Right kidney (tissue), 1 donor: Measurements from ENCODE around the gene STIP1.
"Not testable (repeated sequence)": the region's sequence is repeated elsewhere in the genome, so short reads cannot be mapped to it uniquely, and the experiment has no call there.

Source experiments
- DNase-seq: peaks from one replicate; pipeline ENCODE4 v3.0.0-alpha.2; 2016

The STIP1 gene

DNA sequence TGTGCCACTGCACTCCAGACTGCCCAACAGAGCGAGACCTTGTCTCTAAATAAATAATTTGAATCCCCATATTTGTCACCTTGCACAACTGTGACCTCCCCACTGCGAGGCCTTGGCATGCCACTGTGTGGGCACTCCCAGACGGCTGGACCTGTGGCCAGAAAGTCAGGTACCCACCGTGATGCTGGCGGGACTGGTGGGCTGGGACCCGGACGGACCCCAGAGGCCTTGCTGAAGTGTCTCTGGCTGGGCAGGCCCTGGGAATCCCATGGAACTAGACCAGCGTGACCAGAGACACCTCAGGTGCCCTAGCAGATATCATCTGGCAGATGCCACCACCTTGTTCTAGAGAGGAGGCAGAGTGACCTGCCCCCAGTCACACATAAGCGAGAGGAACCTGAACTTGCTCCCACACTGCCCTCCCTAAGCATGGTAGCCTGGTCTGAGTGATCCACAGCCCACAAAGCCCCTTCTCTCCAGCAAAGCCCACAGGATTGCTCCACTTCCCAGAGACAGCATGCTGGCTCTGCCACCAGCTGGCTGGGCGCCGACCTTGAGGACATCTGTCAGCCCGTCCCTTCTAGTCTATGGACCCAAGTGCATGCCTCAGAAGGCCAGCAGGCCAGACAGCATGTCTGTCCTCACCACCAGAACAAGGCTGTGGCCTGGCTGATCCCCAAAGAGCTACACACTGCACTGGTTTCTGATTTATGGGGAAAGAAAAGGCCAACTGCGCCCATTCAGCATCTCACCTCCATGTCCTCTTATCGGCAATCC, 29.5 kb upstream of the STIP1 start:
- DNase-seq = no peak

DNA sequence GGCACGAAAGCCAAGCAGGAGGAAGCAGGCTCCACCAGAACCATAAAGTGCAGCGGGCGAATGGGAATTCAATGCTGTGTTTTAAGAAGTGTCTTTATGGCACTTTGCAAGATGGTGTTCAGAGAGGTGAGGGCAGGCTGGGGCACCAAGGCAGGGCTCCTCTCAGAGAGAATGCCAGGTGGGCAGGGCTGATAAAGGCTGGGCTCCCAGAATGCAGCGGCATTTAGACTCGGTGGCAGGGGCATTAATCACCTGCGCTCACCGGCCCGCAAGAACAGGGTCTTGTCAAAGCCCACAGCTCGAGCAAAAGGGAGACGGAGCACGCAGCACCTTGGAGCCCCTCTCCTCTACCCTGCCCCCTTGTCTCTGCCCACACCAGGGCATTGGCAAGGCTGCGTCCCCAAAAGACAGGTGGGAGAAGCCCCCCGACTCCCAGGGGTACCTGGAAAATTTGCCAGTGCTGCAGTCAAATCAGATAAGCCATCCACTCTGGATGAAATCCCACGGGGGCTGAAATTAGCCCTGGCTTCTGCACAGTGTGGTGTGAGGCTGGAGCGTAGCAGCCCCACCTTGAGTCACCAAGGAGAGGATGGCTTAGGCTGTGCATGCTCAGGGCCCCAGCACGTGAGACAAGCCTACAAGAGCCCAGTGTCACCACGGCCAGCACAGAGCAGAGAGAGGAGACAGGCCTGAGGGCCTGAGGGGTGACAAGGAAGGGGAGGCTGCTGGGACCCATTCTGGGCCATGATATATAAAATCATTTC, 28.2 kb upstream of the STIP1 start:
- no peak for DNase-seq

DNA sequence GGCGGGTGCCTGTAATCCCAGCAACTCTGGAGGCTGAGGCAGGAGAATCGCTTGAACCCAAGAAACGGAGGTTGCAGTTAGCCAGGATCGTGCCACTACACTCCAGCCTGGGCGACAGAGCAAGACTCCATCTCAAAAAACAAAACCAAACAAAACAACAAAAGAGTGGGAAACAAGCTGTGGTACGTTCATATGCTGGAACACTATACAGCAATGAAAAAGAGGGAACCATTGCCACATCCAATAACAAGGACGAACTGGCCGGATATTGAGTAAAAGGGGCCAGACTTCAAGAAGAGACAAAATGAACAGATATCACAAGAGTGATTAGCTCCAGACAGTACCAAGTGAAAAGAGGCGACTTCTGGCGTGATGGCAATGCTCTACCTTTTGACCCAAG, 24.9 kb upstream of the STIP1 start:
- DNase-seq = no peak

DNA sequence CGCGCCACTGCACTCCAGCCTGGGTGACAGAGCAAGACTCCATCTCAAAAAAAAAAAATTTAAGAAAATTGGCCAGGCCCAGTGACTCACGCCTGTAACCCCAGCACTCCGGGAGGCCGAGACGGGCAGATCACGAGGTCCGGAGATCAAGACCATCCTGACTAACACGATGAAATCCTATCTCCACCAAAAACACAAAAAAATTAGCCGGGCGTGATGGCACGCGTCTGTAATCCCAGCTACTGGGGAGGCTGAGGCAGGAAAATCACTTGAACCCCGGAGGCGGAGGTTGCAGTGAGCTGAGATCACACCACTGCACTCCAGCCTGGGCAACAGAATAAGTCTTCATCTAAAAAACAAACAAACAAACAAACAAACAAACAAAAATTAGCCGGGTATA, 23.2 kb upstream of the STIP1 start:
- not testable (repeated sequence) for DNase-seq

DNA sequence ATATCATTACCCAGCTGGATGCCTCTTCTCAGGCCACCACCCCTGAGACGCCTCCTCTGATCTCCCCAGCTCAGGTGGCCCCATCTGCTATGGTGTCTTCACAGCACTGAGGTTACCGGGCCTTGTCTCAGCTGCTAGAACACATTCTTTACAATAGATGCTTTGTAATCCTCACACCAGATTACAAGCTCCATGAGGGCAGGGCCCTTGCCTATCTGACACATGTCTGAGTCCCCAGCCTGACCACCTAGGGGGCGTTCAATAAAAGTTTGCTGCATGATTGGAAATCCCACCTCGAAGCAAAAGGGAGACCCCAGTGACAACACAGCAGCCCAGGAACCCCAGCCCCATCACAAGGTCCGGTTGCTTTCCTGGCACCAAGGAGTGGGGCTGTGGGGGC, 22.0 kb upstream of the STIP1 start:
- no peak for DNase-seq

DNA sequence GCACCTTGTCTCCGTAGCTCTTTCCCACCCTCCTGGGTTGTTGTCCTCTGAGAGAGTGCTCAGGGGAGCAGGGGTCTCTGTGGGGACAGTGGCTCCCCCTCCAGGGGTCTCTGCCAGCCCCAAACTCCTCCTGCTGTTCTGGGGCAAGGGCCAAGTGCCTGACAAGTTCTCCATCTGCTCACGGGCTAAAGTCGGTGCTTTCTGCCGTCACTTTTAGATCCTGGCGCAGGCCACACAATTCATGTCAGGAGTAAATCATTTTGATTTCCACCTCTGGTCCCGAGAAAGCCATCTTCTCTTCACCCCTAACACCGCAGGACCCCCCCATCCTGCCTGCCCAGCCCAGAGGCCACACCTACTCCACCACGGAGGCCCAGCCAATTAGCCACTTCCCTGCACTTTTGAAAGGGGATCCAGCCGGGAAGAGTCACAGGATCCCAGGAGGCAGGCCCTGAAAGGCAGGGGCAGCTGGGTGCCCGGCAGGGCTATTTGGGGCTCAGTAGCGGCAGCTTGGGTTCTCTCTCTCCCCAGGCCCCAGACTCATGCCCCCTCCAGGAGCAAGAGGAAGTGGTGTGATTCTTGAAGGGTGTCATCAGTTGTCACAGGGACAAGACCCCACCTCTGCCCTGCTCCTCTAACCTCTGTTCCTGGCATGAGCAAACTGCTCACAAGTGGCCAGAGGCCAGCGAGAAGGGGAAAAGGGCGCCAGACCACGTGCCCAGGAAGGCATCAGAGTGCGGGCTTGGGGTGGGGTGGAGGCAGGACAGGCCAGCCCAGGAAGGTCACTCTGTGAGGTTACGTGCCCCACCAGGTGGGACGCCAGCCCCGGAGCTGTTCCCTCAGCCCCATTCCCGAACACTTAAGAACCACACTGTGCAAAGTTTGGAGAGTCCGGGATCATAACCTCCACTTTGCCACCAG, 21.3 kb upstream of the STIP1 start:
- DNase-seq = no peak

DNA sequence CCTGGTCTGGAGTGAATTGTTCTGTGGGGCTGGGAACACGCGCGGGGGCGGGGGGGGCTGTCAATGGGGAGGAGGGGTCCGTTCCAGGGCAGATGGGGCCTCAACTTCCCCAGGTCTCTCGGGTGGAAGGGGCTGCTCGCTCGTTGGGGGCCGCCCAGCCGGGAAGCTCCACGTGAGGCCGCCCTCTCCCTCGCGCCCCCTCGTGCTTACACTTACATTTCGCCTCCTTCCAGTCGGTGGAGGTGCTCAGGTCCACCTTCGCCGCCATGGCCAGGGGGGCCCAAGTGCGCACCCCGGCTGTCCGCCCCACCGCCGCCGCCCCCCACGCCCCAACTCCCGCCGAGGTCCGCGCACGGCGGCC, 20.5 kb upstream of the STIP1 start:
- DNase-seq = no peak

DNA sequence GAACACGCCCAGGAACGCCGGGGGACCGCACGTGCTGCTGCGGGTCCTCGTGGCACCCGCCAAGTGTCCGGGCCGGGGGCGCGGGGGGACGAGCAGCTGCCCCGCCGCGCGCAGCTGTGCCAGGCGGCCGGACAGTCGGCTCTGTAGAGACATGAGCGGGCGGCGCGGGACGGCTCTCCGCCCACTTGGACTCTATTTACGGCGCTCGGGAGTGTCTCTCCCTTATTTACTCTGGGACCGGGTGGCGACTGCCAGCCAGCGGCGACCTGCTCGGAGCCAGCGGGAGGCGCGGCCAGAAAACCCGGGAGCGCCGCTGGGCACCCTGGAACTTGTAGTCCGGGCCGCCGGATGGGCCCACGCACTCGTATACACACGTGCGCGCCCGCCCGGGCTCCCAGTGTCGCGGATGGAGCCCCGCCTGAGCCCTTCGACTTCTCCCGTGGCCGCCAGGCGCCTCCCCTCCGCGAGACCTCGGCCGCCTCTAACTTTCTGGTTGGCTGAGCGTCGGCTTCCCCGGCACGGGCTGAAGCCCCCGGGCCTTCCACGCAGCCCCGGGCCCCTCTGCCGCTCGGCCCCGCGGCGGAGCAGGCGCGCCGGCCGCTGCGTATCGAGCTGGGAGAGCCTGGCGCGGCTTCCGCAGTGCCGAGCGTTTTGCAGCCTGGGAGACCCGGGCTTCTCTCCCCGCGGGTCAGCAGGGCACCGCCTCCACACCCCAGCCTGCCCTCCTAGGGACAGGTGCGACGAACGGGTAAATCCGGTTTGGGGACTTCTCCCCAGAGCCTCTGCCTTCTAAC, 19.9 kb upstream of the STIP1 start, which contains the start of gene MACROD1:
Gene MACROD1 (minus strand): TSS at position 272 of the 794 bp plus-strand sequence. CDS start 119 bp downstream, at position 153.
- peak; percentile 88 for DNase-seq

DNA sequence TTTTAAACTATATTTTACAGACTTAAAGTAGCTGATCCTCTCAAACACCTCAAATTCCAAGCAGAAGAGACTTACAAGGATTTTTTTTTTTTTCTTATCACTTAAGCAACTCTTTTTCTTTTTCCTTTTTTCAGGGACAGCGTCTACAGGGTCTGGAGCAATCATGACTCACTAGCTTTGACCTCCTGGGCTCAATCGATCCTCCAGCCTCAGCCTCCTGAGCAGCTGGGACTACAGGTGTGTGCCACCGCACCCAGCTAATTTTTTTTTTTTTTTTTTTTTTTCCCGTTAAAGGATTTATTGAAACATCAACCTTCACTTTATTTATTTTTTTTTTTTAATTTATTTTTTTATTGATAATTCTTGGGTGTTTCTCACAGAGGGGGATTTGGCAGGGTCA, 15.6 kb upstream of the STIP1 start:
- no peak for DNase-seq

DNA sequence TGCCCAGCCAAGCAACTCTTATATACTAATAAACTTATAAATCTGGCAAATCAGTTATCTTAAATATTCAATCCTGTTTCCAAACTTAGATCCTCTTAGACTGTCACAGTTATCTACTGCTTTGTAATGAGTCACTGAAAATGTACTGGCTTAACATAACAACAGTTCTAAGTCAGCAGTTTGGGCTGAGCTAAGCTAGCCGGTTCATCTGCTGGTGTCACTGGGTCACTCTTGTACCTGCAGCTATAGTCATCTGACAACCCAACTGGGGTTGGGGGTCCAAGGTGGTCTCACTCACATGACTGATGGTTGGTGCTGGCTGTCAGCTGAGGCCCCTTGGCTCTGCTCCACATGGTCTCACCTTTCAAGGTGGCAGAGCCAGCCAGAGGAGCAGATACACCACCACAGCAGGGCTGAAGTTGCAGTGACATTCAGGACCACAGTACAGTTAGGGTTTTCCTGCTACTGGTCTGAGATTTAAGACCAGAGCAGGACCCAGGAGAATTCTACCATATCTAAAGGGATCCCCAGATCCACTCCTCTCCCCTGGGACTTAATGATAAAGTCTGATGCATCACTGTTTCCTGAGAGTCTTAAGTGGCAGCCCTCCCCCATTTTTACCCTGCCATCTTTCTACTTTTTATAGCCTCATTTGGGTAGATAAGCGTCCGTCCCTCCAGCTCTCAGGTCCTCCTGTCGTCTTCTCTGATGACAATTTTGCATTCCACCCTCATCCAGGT, 12.2 kb upstream of the STIP1 start:
- DNase-seq = no peak

DNA sequence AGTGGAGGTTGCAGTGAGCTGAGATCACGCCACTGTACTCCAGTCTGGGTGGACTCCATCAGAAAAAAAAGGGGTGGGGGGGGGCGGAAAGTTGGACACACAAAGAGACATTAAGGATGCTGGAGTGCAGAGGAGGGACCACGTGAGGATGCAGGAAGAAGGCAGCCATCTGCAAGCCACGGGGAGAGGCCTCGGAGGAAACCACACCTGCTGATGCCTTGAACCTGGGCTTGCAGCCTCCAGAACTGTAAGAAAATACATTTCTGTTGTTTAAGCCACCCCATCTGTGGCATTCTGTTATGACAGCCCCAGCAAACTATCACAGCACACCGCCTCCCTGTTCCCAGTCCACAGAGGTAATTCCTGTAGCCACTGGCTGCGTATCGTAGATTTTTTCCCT, 9.2 kb upstream of the STIP1 start:
- no peak for DNase-seq

DNA sequence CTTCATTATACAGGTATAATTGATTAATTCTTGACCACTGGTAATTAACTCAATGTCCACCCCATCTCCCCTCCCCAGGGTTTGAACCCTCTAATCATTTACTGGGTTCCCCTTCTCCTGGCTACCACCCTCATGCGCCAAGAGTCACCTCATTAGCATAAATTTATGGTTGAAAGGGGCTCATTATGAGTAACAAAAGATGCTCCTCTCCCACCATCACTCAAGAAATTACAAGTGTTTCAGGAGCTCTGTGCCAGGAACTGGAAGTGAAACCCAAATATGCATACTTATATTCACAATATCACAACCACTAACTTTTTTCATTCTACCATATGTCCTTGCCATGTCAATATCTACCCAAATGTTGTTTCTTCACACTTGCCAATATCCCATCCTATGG, 7.8 kb upstream of the STIP1 start:
- DNase-seq = no peak

DNA sequence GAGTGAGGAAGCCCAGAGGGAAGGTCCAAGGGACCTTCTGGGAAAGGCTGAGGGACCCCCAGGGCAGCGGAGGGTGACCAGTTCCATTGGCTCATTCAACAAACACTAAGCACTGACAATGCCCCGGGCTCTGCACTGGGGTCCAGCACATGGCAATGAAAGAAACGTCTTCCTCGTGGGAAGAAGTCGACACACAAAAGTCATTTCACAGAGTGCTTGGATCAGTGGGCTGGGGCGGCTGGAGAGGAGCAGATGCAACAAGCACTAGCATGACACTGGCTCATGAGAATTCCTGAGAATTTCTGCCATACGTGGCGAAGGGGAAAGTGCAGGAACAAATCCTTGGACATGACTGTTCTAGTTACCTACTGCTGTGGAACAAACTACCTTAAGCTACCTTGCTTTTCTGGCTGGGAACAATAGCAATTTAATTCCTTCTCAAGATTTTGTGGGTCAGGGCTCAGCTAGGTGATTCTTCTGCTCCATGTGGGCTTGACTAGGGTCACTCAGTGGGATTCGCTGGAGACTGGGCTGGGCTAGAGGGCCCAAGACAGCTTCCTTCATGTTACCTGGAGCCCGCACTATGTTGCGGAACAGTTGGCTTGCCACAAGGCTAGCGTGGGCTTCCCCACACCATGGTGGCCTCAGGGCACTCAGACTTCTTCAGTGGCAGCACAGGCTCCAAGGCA, 6.9 kb upstream of the STIP1 start:
- DNase-seq = no peak

DNA sequence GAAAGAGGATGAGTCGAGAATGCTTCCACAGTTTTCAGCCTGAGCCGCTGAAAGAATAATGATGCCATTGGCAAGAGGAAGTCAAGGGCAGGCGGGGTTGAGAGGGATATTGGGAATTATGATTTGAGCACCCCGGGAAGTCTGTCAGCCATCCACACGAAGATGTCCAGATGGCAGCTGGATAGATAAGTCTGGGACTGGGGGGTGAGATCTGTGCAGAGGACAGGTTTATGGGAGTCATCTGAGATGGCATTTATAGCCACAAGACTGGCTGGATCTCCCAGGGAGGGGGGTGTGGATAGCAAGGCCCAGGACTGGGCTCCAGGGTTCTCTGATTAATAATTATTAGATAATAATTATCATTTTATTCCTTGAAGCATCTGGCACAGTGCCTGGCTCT, 5.1 kb upstream of the STIP1 start:
- no peak for DNase-seq

DNA sequence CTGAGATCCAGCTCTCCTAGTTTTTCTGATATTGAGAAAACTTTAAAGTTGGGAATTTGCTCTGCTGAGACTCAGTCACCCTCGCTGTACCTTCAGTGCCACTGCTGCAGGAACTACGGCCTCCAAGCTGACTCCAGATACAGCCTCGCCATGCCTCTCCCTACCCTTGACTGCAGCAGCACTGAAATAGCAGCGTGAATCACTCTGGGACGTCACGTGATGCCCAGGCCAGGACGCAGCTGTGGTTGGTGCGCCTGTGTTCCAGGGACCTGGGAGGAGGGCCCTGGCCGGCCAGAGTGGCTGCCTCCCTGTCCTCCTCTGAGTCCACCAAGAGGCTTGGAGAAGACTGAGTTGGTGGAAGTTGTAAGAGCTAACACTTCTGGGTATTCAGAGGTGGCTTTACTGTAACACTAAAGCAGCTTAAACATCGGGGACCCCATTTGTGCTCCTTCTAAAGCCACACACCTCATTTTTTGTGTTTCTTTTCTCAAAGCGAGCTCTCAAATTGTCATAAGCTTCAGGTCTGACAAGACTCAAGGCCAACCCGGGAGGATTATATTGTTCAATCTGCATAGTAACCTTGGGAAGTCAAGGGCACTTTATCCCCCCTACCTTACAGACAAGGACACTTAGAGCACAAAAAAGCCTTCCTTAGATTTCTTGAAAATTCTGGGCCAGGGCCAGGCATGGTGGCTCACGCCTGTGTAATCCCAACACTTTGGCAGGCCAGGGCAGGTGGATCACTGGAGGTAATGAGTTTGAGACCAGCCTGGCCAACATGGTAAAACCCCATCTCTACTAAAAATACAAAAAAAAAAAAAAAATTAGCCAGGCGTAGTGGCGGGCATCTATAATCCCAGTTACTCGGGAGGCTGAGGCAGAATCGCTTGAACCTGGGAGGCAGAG, 4.2 kb upstream of the STIP1 start:
- DNase-seq = peak; percentile 54

DNA sequence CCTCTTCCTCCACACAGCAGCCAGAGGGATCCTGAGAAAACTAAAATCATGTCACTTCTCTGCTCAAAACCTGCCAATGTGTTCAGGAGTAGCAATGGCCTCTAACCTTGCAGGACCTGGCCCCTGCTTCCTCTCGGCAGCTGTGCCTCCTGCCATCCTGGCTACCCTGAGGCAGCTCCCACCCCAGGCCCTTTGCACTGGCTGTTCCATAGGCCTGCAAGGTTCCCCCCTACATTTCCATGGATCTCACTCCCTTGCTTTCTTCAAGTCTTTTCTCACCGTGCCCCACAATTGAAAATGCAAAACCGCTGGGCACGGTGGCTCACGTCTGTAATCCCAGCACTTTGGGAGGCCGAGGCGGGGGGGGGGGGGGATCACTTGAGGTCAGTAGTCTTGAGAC, 2.1 kb upstream of the STIP1 start:
- DNase-seq = no peak

DNA sequence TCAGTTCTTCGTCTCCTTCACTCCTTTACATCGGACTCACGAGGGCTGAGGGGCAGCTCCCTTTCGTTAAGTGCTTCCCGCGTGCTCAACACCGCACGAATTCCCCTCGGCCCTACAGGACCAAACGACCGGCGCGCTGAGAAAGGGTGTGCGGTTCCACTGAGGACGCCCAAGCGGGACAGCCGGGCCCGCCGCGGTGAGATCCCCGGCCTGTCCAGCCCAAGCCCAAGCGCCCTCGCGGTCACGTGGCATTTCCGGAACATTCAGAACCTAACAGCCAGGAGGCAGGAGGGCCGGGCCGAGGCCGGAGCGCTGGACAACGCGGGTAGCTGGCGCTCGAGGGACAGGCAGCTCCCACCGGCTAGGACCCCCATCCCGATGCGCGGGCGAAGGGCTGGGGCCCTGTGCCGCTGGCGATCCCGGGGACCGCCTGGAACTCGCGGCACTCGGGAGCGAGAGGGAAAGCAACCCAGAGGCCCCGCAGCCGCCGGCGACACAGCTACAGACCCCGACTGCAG, 737 bp upstream of the STIP1 start:
- peak; percentile 99 for DNase-seq

DNA sequence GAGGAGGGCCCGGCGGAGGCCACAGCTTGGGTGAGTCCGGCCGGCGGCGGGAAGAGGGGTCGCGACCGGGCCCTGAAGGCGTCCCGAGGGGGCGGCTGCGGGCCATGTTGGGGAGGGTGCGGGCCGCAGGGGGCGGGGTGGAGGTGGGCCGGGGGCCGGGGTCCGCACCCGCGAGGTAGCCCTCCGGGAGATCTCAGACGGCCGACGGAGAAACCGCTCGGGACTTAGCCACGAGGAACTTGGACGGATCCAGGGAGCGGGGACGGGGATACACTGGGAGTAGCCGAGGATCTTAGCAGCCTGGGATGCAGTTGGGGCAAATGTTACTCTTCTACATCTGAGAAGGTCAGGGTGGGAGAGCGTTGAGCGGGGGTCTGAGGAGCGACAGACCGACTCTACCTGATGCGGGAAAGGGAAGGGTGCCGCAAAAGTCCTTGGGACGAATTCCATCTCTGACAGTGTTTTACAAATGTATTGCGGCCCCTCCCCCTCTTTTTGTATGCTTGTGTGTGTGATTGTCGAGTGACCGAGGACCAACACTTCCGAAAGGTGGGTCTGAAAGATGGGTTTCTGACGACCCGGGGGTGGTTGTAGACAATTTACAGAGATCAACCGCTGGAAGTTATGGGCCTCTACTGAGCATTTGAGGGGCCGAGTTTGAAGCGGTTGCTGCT, 658 bp downstream of the STIP1 start:
- peak; percentile 50 for DNase-seq

DNA sequence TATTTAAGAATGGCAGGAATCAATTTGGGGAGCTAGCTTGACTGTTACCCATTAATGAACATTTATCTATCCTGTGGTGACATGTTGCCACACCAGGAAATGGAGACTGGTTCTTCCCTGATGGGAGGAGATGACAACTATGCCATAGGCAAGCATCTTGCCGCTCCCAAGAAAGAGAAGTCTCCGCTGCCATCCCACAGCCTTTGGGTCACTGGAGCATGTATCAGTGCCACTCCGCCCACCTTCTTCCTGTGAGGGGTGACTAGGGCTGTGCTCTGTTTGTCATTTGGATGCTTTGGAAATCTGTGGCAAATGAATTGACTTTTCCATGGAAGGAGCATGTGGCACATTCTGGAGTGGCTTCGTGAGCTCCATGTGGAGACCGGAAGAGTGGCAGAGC, 6.5 kb downstream of the STIP1 start:
- DNase-seq = no peak
